ENCODE results near the gene CDH16. TPM values are rescaled to one million over a fixed set of nuclear protein-coding genes. Genes with fewer than 3 reads are reported as not detected.

The CDH16 gene
- total and polyA plus RNA-seq, 2 of the 13 experiments (the other 11 are each of a cell fraction or from before 2014, with no cell fraction given) = 2.7 to 3.9 TPM

- TF ChIP-seq ZNF749 (CRISPR knock-in tag; IDR thresholded peaks at IDR 0.05; ENCODE audit: borderline replicate concordance) (no peak; the same call in 1 of the 2 replicates), KLF6 (CRISPR knock-in tag; IDR thresholded peaks at IDR 0.05) (no peak), ZNF512 (CRISPR knock-in tag; IDR thresholded peaks at IDR 0.05) (peak; percentile 82; the same call in 1 of the 2 replicates), ZNF230 (CRISPR knock-in tag; IDR thresholded peaks at IDR 0.05) (peak; percentile 72; the same call in 1 of the 2 replicates), ZNF335 (CRISPR knock-in tag; IDR thresholded peaks at IDR 0.05) (no peak), GABPA (IDR thresholded peaks at IDR 0.05; ENCODE audit: low read depth, low read length) (no peak), GABPA (CRISPR knock-in tag; IDR thresholded peaks at IDR 0.05; ENCODE audit: low read depth) (no peak; the same call in 1 of the 2 replicates), NKX3-1 (CRISPR knock-in tag; IDR thresholded peaks at IDR 0.05) (no peak), DRAP1 (CRISPR knock-in tag; IDR thresholded peaks at IDR 0.05) (peak; percentile 64; the same call in 1 of the 2 replicates), ZBTB34 (CRISPR knock-in tag; IDR thresholded peaks at IDR 0.05) (no peak; the same call in 1 of the 2 replicates), ZSCAN22 (CRISPR knock-in tag; IDR thresholded peaks at IDR 0.05) (no peak), ZNF703 (CRISPR knock-in tag; IDR thresholded peaks at IDR 0.05; ENCODE audit: borderline replicate concordance) (no peak), AGO2 (optimal IDR thresholded peaks at IDR 0.05; ENCODE audit: low read depth, low read length) (no peak), RXRA (CRISPR knock-in tag; IDR thresholded peaks at IDR 0.05) (peak; percentile 58; the same call in 1 of the 2 replicates), ZNF615 (CRISPR knock-in tag; IDR thresholded peaks at IDR 0.05; ENCODE audit: borderline replicate concordance) (0 out of 2 replicates have a peak, but pooled peaks have one; percentile 56), HOXA5 (CRISPR knock-in tag; IDR thresholded peaks at IDR 0.05) (no peak), ZNF362 (CRISPR knock-in tag; IDR thresholded peaks at IDR 0.05; ENCODE audit: borderline replicate concordance) (no peak), ZBTB37 (CRISPR knock-in tag; IDR thresholded peaks at IDR 0.05) (no peak), ZNF446 (CRISPR knock-in tag; IDR thresholded peaks at IDR 0.05) (no peak), ZFP1 (CRISPR knock-in tag; IDR thresholded peaks at IDR 0.05) (no peak), REXO4 (CRISPR knock-in tag; IDR thresholded peaks at IDR 0.05; ENCODE audit: borderline replicate concordance) (no peak), ZNF234 (CRISPR knock-in tag; conservative IDR thresholded peaks at IDR 0.05) (no peak), ZMYM3 (CRISPR knock-in tag; IDR thresholded peaks at IDR 0.05) (peak; percentile 54), CHCHD3 (CRISPR knock-in tag; IDR thresholded peaks at IDR 0.05) (no peak), ZNF232 (CRISPR knock-in tag; IDR thresholded peaks at IDR 0.05; ENCODE audit: borderline replicate concordance) (peak; percentile 35; the same call in 1 of the 2 replicates)
These were observed 42.5 kb upstream of the CDH16 start, which contains the start of gene CES3 (continued) for GRCh38 chr16:66961065-66961744.

Measured in HepG2 (cell line).